Mucosa of descending colon (tissue), 3 donors: ENCODE results near the gene ELMO3. TPM values are rescaled to one million over a fixed set of nuclear protein-coding genes. Genes with fewer than 3 reads are reported as not detected.

Experiments used
- ATAC-seq: fragments of 200-7000 bp; cut with Tn5 transposase; one replicate; pipeline ENCODE4 v1.9.1; 2020; ENCODE audit warnings: mild to moderate bottlenecking, moderate library complexity
- DNase-seq, 3 donors: peaks; one replicate each; pipeline ENCODE4 v3.0.0-alpha.2; 2020
- H3K36me3 ChIP-seq: fragments of 200-600 bp; one replicate; pipeline ENCODE4 v1.8.0; 2021; ENCODE audit warnings: low read depth, mild to moderate bottlenecking
- H3K4me1 ChIP-seq: fragments of 200-600 bp; one replicate; pipeline ENCODE4 v1.8.0; 2021; ENCODE audit warnings: low read depth, mild to moderate bottlenecking
- H3K4me3 ChIP-seq: fragments of 200-600 bp; one replicate; pipeline ENCODE4 v1.8.0; 2021; ENCODE audit warnings: mild to moderate bottlenecking
- H3K9me3 ChIP-seq: fragments of 200-600 bp; one replicate; pipeline ENCODE4 v1.8.0; 2021; ENCODE audit warnings: mild to moderate bottlenecking
- CTCF ChIP-seq: fragments of 200-600 bp; IDR thresholded peaks from one replicate; pipeline ENCODE4 v1.8.0; 2022; ENCODE audit warnings: antibody characterized with exemption, mild to moderate bottlenecking
- intact Hi-C, 2 donors: fragments of 100-400 bp; cut with DNase I in 1 of 2; cut with micrococcal nuclease in 1 of 2; formaldehyde crosslinking; loops; one replicate each; pipeline versions ENCODE4 v1.11.0 to v1.11.1; 2022; cut with DNase I, micrococcal nuclease
- total RNA-seq, 3 donors: library from RNA; stranded (reverse); fragmentation: NEBNext Ultra II Directional in 2 of 3; extraction: Animal tissue kit (Norgen Biotek cat#: 25700) in 2 of 3; gene quantifications; one replicate each; pipeline versions ENCODE4 v1.2.1 to v1.2.4, GENCODE V29; 2021 to 2023
- donor health status: DM: no; HTN: no; CAD: no; lungs with moderate emphysema.
- donor health status: DM: no; HTN: no; CAD: no.
- donor health status: DM: no; HTN: yes; CAD: no.

Gene ELMO3
- total RNA-seq, 3 donors from 2014 or later = 25.4 to 68.0 (median 42.1) TPM

DNA sequence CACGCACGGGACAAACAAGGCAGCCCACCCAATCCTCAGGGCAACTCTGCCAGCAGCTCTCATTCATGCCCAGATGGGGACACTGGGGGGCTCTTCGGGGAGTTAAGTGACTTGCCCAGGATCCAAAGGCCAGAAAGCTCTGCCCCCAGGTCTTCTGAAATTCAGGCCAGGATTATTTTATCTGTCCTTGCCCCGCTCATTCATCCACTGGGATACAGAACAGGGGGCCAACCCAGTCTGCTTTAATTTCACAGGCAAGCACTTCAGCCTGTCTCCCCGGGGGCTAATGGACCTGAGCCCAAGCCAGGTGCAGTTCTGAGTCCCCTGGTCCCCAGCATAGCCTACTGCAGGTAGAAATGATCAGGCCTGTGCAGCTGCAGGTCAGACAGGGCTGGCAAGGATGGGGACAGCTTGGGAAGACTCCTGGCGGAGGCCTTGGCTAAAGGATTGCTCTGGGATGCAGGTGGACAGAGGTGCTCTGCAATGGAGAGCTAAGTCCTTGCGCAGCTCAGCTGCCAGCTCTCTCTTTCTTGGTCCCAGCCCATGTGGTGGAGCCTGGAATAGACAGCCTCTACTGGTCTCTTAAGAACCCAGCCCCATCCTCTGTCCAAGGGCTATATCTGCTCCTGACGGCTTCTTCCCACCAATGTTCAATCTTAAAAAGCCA is 47.4 kb upstream of the ELMO3 start:
- H3K4me1 ChIP-seq = peaks cover 25% of the 10 kb centered on the region
- no peak for ATAC-seq
- TF ChIP-seq CTCF = no peak
- peaks cover 4% of the 10 kb centered on the region for H3K36me3 ChIP-seq
- intact Hi-C loops = loop anchor here in 1 of 2 donors (10.0 kb wide), 1 partner anchor 197 kb away; no protein-coding TSS in a partner anchor
- no peak for DNase-seq
- no peaks in the 10 kb centered on the region for H3K9me3 ChIP-seq
- no peak overlapping the region for H3K4me3 ChIP-seq

DNA sequence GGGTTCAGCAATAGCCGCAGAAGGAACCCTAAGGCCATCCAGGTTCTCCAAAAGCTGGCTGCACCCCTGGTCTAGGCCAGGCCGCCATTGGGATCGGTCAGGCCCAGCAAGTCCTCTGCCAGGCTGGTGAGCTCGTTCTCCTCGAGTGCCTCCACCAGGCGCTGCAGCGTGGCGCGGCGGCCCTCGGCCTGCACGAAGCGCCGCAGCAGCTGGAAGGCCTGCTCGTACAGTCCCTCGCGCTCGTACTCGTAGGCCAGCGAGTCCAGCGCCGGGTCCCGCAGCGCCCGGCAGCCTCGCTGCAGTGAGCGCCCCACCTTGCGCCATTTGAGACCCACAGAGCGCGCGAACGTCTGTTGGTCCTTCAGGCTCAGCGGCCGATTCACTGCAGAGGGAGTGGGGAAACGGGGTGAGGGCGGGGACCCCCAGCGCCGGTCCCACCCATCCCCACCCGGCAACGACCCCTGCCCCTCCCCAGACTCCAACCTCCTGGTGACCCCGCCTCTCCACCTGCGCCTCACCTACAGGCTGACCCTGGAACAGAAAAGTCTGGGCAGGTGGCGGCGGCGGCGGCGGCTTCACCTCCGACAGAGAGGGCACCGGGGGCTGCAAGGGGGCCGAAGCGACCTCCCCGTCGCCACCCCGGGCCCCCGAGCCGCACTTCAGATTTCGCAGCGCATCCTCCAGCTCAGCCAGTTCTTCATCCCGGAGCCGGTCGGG is 44.2 kb upstream of the ELMO3 start:
- no peaks in the 10 kb centered on the region for H3K9me3 ChIP-seq
- no peak for TF ChIP-seq CTCF
- ATAC-seq (no peak), DNase-seq (peak in 2 of 3 donors; percentile 21 to 58)
- intact Hi-C loops = loop anchor here in 1 of 2 donors (10.0 kb wide), 1 partner anchor 200 kb away; no protein-coding TSS in a partner anchor
- no peak overlapping the region for H3K4me3 ChIP-seq
- no peaks in the 10 kb centered on the region for H3K36me3 ChIP-seq
- peaks cover 35% of the 10 kb centered on the region for H3K4me1 ChIP-seq

GRCh38 chr16:67155295-67156142 is 43.4 kb upstream of the ELMO3 start:
- peak; percentile 79 to 86 (median 81) for DNase-seq
- H3K36me3 ChIP-seq = no peaks in the 10 kb centered on the region
- ATAC-seq = peak; percentile 66
- no peak overlapping the region for H3K4me3 ChIP-seq
- peak; percentile 98 for TF ChIP-seq CTCF
- peaks cover 28% of the 10 kb centered on the region for H3K4me1 ChIP-seq
- no peaks in the 10 kb centered on the region for H3K9me3 ChIP-seq
- intact Hi-C loops = loop anchor here in 1 of 2 donors (10.0 kb wide), 1 partner anchor 201 kb away; no protein-coding TSS in a partner anchor

- H3K36me3 ChIP-seq = no peaks in the 10 kb centered on the region
- TF ChIP-seq CTCF = no peak
- peaks cover 25% of the 10 kb centered on the region for H3K4me1 ChIP-seq
- DNase-seq = peak in 2 of 3 donors; percentile 62 to 64
- no peaks in the 10 kb centered on the region for H3K9me3 ChIP-seq
- intact Hi-C loops = loop anchor here in 1 of 2 donors (10.0 kb wide), 1 partner anchor 201 kb away; no protein-coding TSS in a partner anchor
- no peak for ATAC-seq
- H3K4me3 ChIP-seq = no peak overlapping the region
These were observed 42.6 kb upstream of the ELMO3 start for GRCh38 chr16:67156143-67156844.
